T-cell (primary cell): ENCODE data around the gene HOXC10. TPM values are rescaled to one million over a fixed set of nuclear protein-coding genes. Genes with fewer than 3 reads are reported as not detected.
A peak's percentile ranks its signal among the peaks of the same experiment; 100 is the strongest.

Source experiments
- ATAC-seq, 4 experiments: fragments of 200-7000 bp in 3 of 4; fragments of 150-1000 bp in 1 of 4; cut with Tn5 transposase; replicated peaks in 1 of 4; 1 replicate in 3 of 4; 2 replicates in 1 of 4; pipeline ENCODE4 v1.10.0; 2021; ENCODE audit warnings: moderate library complexity in 3 of 4, mild to moderate bottlenecking in 2 of 4, moderate number of reproducible peaks in 1 of 4
- CTCF ChIA-PET, 2 donors: fragments of 300-600 bp; sonication (Branson Sonifier 250); formaldehyde crosslinking; loops; one replicate each; lab custom pipeline; 2022; ENCODE audit warnings: antibody characterized with exemption in 2 of 2; lab: Charles Lee
- POLR2A ChIA-PET, 2 donors: fragments of 300-600 bp; sonication (Branson Sonifier 250); formaldehyde crosslinking; loops; one replicate each; lab custom pipeline; 2022; ENCODE audit warnings: antibody characterized with exemption in 2 of 2; lab: Charles Lee
- DNase-seq, 35 experiments: peaks; one replicate each; pipeline versions ENCODE4 v3.0.0 to v3.0.0-alpha.2; 2013 to 2023
- H3K27ac ChIP-seq: one replicate; pipeline ENCODE4 v1.5.1; 2013; ENCODE audit warnings: low read length
- H3K27me3 ChIP-seq, 2 experiments: replicated peaks in 1 of 2; 1 replicate in 1 of 2; 2 replicates in 1 of 2; pipeline versions ENCODE4 v1.6.1 to v1.7.0; 2013; ENCODE audit warnings: low read length in 1 of 2, mixed read lengths in 1 of 2; ENCODE audit not compliant: control insufficient read depth in 2 of 2, insufficient read depth in 2 of 2; ENCODE audit errors: extremely low read depth in 1 of 2
- H3K36me3 ChIP-seq, 2 donors: 1 replicate in 1 of 2; 2 replicates in 1 of 2; pipeline versions ENCODE4 v1.6.1 to v1.7.0; 2013; ENCODE audit warnings: low read length in 1 of 2; ENCODE audit not compliant: control insufficient read depth in 2 of 2, insufficient read depth in 1 of 2; ENCODE audit errors: extremely low read depth in 1 of 2
- H3K4me1 ChIP-seq, 2 experiments: 1 replicate in 1 of 2; 2 replicates in 1 of 2; pipeline versions ENCODE4 v1.6.1 to v1.7.0; 2013; ENCODE audit warnings: low read length in 2 of 2, mixed read lengths in 1 of 2; ENCODE audit not compliant: insufficient read depth in 2 of 2, control insufficient read depth in 1 of 2; ENCODE audit errors: extremely low read depth in 1 of 2
- H3K4me3 ChIP-seq, 2 donors: 1 replicate in 1 of 2; 2 replicates in 1 of 2; pipeline versions ENCODE4 v1.5.1 to v1.7.0; 2013; ENCODE audit warnings: mild to moderate bottlenecking in 2 of 2, low read length in 1 of 2, moderate library complexity in 1 of 2; ENCODE audit not compliant: control insufficient read depth in 1 of 2; ENCODE audit errors: extremely low read depth in 1 of 2
- H3K9me3 ChIP-seq: 2 replicates; pipeline ENCODE4 v1.7.0; 2013
- H3K27ac Mint-ChIP-seq, 2 donors: one replicate each; pipeline ENCODE4 v1.8.0; 2020 to 2021; ENCODE audit warnings: mild to moderate bottlenecking in 2 of 2, mixed read lengths in 2 of 2
- H3K27me3 Mint-ChIP-seq, 2 donors: one replicate each; pipeline ENCODE4 v1.8.0; 2021 to 2022; ENCODE audit warnings: mixed read lengths in 2 of 2
- H3K36me3 Mint-ChIP-seq: one replicate; pipeline ENCODE4 v1.8.0; 2021; ENCODE audit warnings: mixed read lengths
- H3K4me1 Mint-ChIP-seq, 3 donors: one replicate each; pipeline ENCODE4 v1.8.0; 2020 to 2022; ENCODE audit warnings: mixed read lengths in 3 of 3, mild to moderate bottlenecking in 1 of 3
- H3K4me3 Mint-ChIP-seq, 3 donors: one replicate each; pipeline ENCODE4 v1.8.0; 2020 to 2022; ENCODE audit warnings: mild to moderate bottlenecking in 3 of 3, mixed read lengths in 3 of 3, moderate library complexity in 3 of 3
- H3K9me3 Mint-ChIP-seq, 3 donors: one replicate each; pipeline ENCODE4 v1.8.0; 2020 to 2022; ENCODE audit warnings: mixed read lengths in 3 of 3
- WGBS: methylation state at CpG from one replicate; pipeline ENCODE4 v1.1.5; 2013; ENCODE audit warnings: missing lambda C conversion rate; ENCODE audit not compliant: insufficient coverage; 5-methylcytosine and 5-hydroxymethylcytosine counted together
- total RNA-seq, 35 experiments: library from RNA in 6 of 35; stranded (reverse) in 6 of 35; fragments of 120-200 nt in 1 of 35; gene quantifications; one replicate each; pipeline versions ENCODE4 v1.2.1 to v1.2.4 and lab custom pipeline; 2013 to 2026

HOXC10 gene
- total RNA-seq, 5 donors from 2014 or later (not counting 1 experiment from before 2014, with no cell fraction given): 0.30 TPM; not detected in 4

- H3K4me3 ChIP-seq: no peak overlapping the region
- Mint-ChIP-seq H3K4me1 (peaks cover 29 to 46% (median 34%) of the 10 kb centered on the region in 3 donors), H3K9me3 (peaks cover 0 to 4% (median 4%) of the 10 kb centered on the region in 3 donors), H3K27ac (peak overlapping the region in 1 of 2 donors; percentile 39), H3K36me3 (no peaks in the 10 kb centered on the region), H3K4me3 (no peak overlapping the region), H3K27me3 (peaks cover 72 to 84% of the 10 kb centered on the region in 2 donors)
- DNase-seq: no peak
- no peaks in the 10 kb centered on the region for H3K36me3 ChIP-seq
- H3K27ac ChIP-seq: no peak overlapping the region
- ChIA-PET CTCF (interaction anchor here (0.6 to 0.9 kb wide), 2 partner anchors 171 to 673 kb away, joined by 3 to 7 read pairs; no protein-coding TSS in a partner anchor), POLR2A (interaction anchor here in 1 of 2 donors (0.5 kb wide), 1 partner anchor 14 kb away, joined by 11 read pairs; no protein-coding TSS in a partner anchor)
- H3K9me3 ChIP-seq: no peaks in the 10 kb centered on the region
- 24% methylated on average over 36 of the region's 53 CpGs for WGBS
- peaks cover 0 to 55% of the 10 kb centered on the region in 2 experiments for H3K4me1 ChIP-seq
- no peak for ATAC-seq
- peaks cover 32 to 91% of the 10 kb centered on the region in 2 experiments for H3K27me3 ChIP-seq
Measured at GRCh38 chr12:54029529-54030441, 44.8 kb downstream of the HOXC10 start.

GRCh38 chr12:54030442-54030801 lies 45.5 kb downstream of the HOXC10 start:
- Mint-ChIP-seq H3K4me1 (peaks cover 31 to 50% (median 37%) of the 10 kb centered on the region in 3 donors), H3K27ac (no peak overlapping the region), H3K4me3 (no peak overlapping the region), H3K27me3 (peaks cover 70 to 86% of the 10 kb centered on the region in 2 donors), H3K9me3 (peaks cover 0 to 4% (median 4%) of the 10 kb centered on the region in 3 donors), H3K36me3 (no peaks in the 10 kb centered on the region)
- ATAC-seq: no peak
- no peak for DNase-seq
- peaks cover 31 to 94% of the 10 kb centered on the region in 2 experiments for H3K27me3 ChIP-seq
- WGBS: no CpG with 5 or more reads among the region's 7 CpGs
- no peak overlapping the region for H3K4me3 ChIP-seq
- ChIA-PET CTCF (interaction anchor here (0.6 to 0.9 kb wide), 2 partner anchors 171 to 673 kb away, joined by 3 to 7 read pairs; no protein-coding TSS in a partner anchor), POLR2A (no interaction called here)
- no peaks in the 10 kb centered on the region for H3K36me3 ChIP-seq
- peaks cover 0 to 56% of the 10 kb centered on the region in 2 experiments for H3K4me1 ChIP-seq
- no peaks in the 10 kb centered on the region for H3K9me3 ChIP-seq
- H3K27ac ChIP-seq: no peak overlapping the region

GRCh38 chr12:54030889-54031471 lies 46.0 kb downstream of the HOXC10 start:
- Histone ChIP-seq H3K4me1 (peaks cover 0 to 56% of the 10 kb centered on the region in 2 experiments), H3K27ac (no peak overlapping the region), H3K9me3 (no peaks in the 10 kb centered on the region), H3K4me3 (no peak overlapping the region), H3K27me3 (peaks cover 30 to 93% of the 10 kb centered on the region in 2 experiments), H3K36me3 (no peaks in the 10 kb centered on the region)
- Mint-ChIP-seq H3K4me3 (no peak overlapping the region), H3K27ac (no peak overlapping the region), H3K36me3 (no peaks in the 10 kb centered on the region), H3K9me3 (peaks cover 0 to 4% (median 4%) of the 10 kb centered on the region in 3 donors), H3K4me1 (peaks cover 31 to 50% (median 37%) of the 10 kb centered on the region in 3 donors), H3K27me3 (peaks cover 71 to 86% of the 10 kb centered on the region in 2 donors)
- WGBS: 12% methylated on average over 34 of the region's 46 CpGs
- POLR2A ChIA-PET: no interaction called here
- ATAC-seq (no peak), DNase-seq (no peak)
- CTCF ChIA-PET: interaction anchor here (0.9 to 2.7 kb wide), 3 partner anchors 14 to 170 kb away, joined by 3 to 27 read pairs (median 5); no protein-coding TSS in a partner anchor

GRCh38 chr12:54031480-54031879 lies 46.5 kb downstream of the HOXC10 start:
- H3K27ac Mint-ChIP-seq: no peak overlapping the region
- ATAC-seq: no peak
- peaks cover 0 to 4% (median 4%) of the 10 kb centered on the region in 3 donors for H3K9me3 Mint-ChIP-seq
- ChIA-PET CTCF (interaction anchor here (0.6 to 2.7 kb wide), 4 partner anchors 14 to 160 kb away, joined by 5 to 27 read pairs (median 6); no protein-coding TSS in a partner anchor), POLR2A (interaction anchor here in 1 of 2 donors (1.1 kb wide), 1 partner anchor 159 kb away, joined by 8 read pairs; no protein-coding TSS in a partner anchor)
- H3K36me3 Mint-ChIP-seq: no peaks in the 10 kb centered on the region
- Histone ChIP-seq H3K9me3 (no peaks in the 10 kb centered on the region), H3K4me1 (peaks cover 0 to 56% of the 10 kb centered on the region in 2 experiments), H3K36me3 (no peaks in the 10 kb centered on the region), H3K27ac (no peak overlapping the region), H3K27me3 (peaks cover 27 to 95% of the 10 kb centered on the region in 2 experiments), H3K4me3 (no peak overlapping the region)
- peaks cover 71 to 84% of the 10 kb centered on the region in 2 donors for H3K27me3 Mint-ChIP-seq
- no peak overlapping the region for H3K4me3 Mint-ChIP-seq
- peaks cover 31 to 49% (median 37%) of the 10 kb centered on the region in 3 donors for H3K4me1 Mint-ChIP-seq
- DNase-seq: no peak
- WGBS: 61% methylated on average over 2 of the region's 16 CpGs

- Histone ChIP-seq H3K36me3 (no peaks in the 10 kb centered on the region), H3K9me3 (no peaks in the 10 kb centered on the region), H3K4me3 (no peak overlapping the region), H3K27me3 (peaks cover 27 to 97% of the 10 kb centered on the region in 2 experiments), H3K27ac (no peak overlapping the region), H3K4me1 (peaks cover 0 to 51% of the 10 kb centered on the region in 2 experiments)
- ATAC-seq: no peak
- no peak for DNase-seq
- CTCF ChIA-PET: interaction anchor here (0.6 to 2.7 kb wide), 25 partner anchors 9 to 828 kb away, joined by 3 to 27 read pairs (median 3); no protein-coding TSS in a partner anchor
- Mint-ChIP-seq H3K4me1 (peaks cover 29 to 43% (median 33%) of the 10 kb centered on the region in 3 donors), H3K4me3 (peak overlapping the region in 1 of 3 donors; percentile 68), H3K27me3 (peaks cover 64 to 83% of the 10 kb centered on the region in 2 donors), H3K9me3 (peaks cover 0 to 4% (median 4%) of the 10 kb centered on the region in 3 donors), H3K27ac (no peak overlapping the region), H3K36me3 (no peaks in the 10 kb centered on the region)
- POLR2A ChIA-PET: interaction anchor here (0.7 to 1.1 kb wide), 2 partner anchors 158 to 169 kb away, joined by 5 to 8 read pairs; no protein-coding TSS in a partner anchor
- 48% methylated on average over 5 of the region's 6 CpGs for WGBS
Measured at GRCh38 chr12:54032086-54032619, 47.2 kb downstream of the HOXC10 start.
